CD4-positive, alpha-beta T cell treated with Interferon gamma for 1 hour (primary cell): ENCODE results near the gene SMCO1.
"Not testable (repeated sequence)": the region's sequence is repeated elsewhere in the genome, so short reads cannot be mapped to it uniquely, and the experiment has no call there.

Experiments used
- DNase-seq: peaks from one replicate; pipeline ENCODE4 v3.0.0-alpha.2; 2020

The SMCO1 gene

GRCh38 chr3:196514913-196515621 is at the start of gene SMCO1:
Gene SMCO1, minus strand, starts transcription at chr3:196515346. Its CDS starts 137 bp downstream, at chr3:196515209.
- DNase-seq, result no peak

GRCh38 chr3:196563721-196564225 is 48.6 kb upstream of the SMCO1 start:
- DNase-seq, result no peak

GRCh38 chr3:196559826-196560225 is 44.7 kb upstream of the SMCO1 start:
- DNase-seq, result no peak

- DNase-seq, result no peak
Observed at GRCh38 chr3:196558476-196558875, 43.3 kb upstream of the SMCO1 start.

GRCh38 chr3:196557236-196557635 is 42.1 kb upstream of the SMCO1 start:
- no peak for DNase-seq

GRCh38 chr3:196555295-196555694 is 40.1 kb upstream of the SMCO1 start:
- no peak for DNase-seq

GRCh38 chr3:196554205-196554604 is 39.1 kb upstream of the SMCO1 start:
- DNase-seq, result no peak

- DNase-seq, result no peak
Observed at GRCh38 chr3:196553551-196553950, 38.4 kb upstream of the SMCO1 start.

GRCh38 chr3:196552253-196552652 is 37.1 kb upstream of the SMCO1 start:
- no peak for DNase-seq

- DNase-seq, result not testable (repeated sequence)
Observed at GRCh38 chr3:196550172-196550571, 35.0 kb upstream of the SMCO1 start.

- DNase-seq, result not testable (repeated sequence)
Observed at GRCh38 chr3:196549312-196549711, 34.2 kb upstream of the SMCO1 start.

GRCh38 chr3:196547067-196547466 is 31.9 kb upstream of the SMCO1 start:
- DNase-seq, result no peak

- no peak for DNase-seq
Observed at GRCh38 chr3:196546537-196546936, 31.4 kb upstream of the SMCO1 start.

GRCh38 chr3:196544491-196544992 is 29.4 kb upstream of the SMCO1 start:
- no peak for DNase-seq

GRCh38 chr3:196541684-196542445 is 26.7 kb upstream of the SMCO1 start:
- no peak for DNase-seq

GRCh38 chr3:196537319-196537984 is 22.3 kb upstream of the SMCO1 start:
- peak; percentile 8 for DNase-seq

GRCh38 chr3:196533260-196533681 is 18.1 kb upstream of the SMCO1 start:
- no peak for DNase-seq

GRCh38 chr3:196531418-196531817 is 16.3 kb upstream of the SMCO1 start:
- DNase-seq, result no peak

GRCh38 chr3:196528639-196529233 is 13.6 kb upstream of the SMCO1 start:
- DNase-seq, result peak; percentile 60

- DNase-seq, result no peak
Observed at GRCh38 chr3:196525141-196525540, 10.0 kb upstream of the SMCO1 start.

GRCh38 chr3:196524527-196524926 is 9.4 kb upstream of the SMCO1 start:
- no peak for DNase-seq

- no peak for DNase-seq
Observed at GRCh38 chr3:196523841-196524240, 8.7 kb upstream of the SMCO1 start.

- DNase-seq, result not testable (repeated sequence)
Observed at GRCh38 chr3:196521291-196521690, 6.1 kb upstream of the SMCO1 start.
